KBM-7 (cell line): Measurements from ENCODE around the gene ADAMTSL1.

ENCODE experiments used
- DNase-seq: peaks from one replicate; pipeline ENCODE4 v3.0.0-alpha.2; 2015
- in situ Hi-C: fragments of 300-500 bp; cut with MboI; formaldehyde crosslinking; loops from 2 replicates; pipeline ENCODE4 v1.14.3; 2020; ENCODE audit warnings: low sequenced_read_pairs, low pct_unique_long_range_greater_than_20kb, mixed read lengths

ADAMTSL1 gene

GRCh38 chr9:18623221-18624079, 149.5 kb downstream of the ADAMTSL1 start:
- in situ Hi-C loops: no loop called here

GRCh38 chr9:18626046-18626698, 152.2 kb downstream of the ADAMTSL1 start:
- in situ Hi-C loops: no loop called here
- DNase-seq: no peak

More at GRCh38 chr9:18623221-18624079, 149.5 kb downstream of the ADAMTSL1 start:
- DNase-seq: no peak

GRCh38 chr9:18629136-18629535, 155.2 kb downstream of the ADAMTSL1 start:
- in situ Hi-C loops: no loop called here
- no peak for DNase-seq

GRCh38 chr9:18632632-18633403, 158.9 kb downstream of the ADAMTSL1 start:
- in situ Hi-C loops: no loop called here
- DNase-seq: no peak

GRCh38 chr9:18636781-18637180, 162.8 kb downstream of the ADAMTSL1 start:
- in situ Hi-C loops: no loop called here

GRCh38 chr9:18638371-18639249, 164.7 kb downstream of the ADAMTSL1 start:
- in situ Hi-C loops: no loop called here
- DNase-seq: no peak

More at GRCh38 chr9:18636781-18637180, 162.8 kb downstream of the ADAMTSL1 start:
- no peak for DNase-seq

- in situ Hi-C loops: no loop called here
- DNase-seq: no peak
Measured at GRCh38 chr9:18639911-18640310, 166.0 kb downstream of the ADAMTSL1 start.

- no peak for DNase-seq
- in situ Hi-C loops: no loop called here
Measured at GRCh38 chr9:18658804-18659705, 185.1 kb downstream of the ADAMTSL1 start.

GRCh38 chr9:18660001-18660400, 186.0 kb downstream of the ADAMTSL1 start:
- in situ Hi-C loops: no loop called here
- DNase-seq: no peak

- DNase-seq: no peak
- in situ Hi-C loops: no loop called here
Measured at GRCh38 chr9:18662320-18662719, 188.4 kb downstream of the ADAMTSL1 start.

- in situ Hi-C loops: no loop called here
- no peak for DNase-seq
Measured at GRCh38 chr9:18665947-18666346, 192.0 kb downstream of the ADAMTSL1 start.

GRCh38 chr9:18666348-18666747, 192.4 kb downstream of the ADAMTSL1 start:
- in situ Hi-C loops: no loop called here
- no peak for DNase-seq

- in situ Hi-C loops: no loop called here
- no peak for DNase-seq
Measured at GRCh38 chr9:18666986-18667772, 193.2 kb downstream of the ADAMTSL1 start.

GRCh38 chr9:18668944-18669343, 195.0 kb downstream of the ADAMTSL1 start:
- DNase-seq: no peak

GRCh38 chr9:18672706-18673105, 198.8 kb downstream of the ADAMTSL1 start:
- in situ Hi-C loops: no loop called here
- no peak for DNase-seq

More at GRCh38 chr9:18668944-18669343, 195.0 kb downstream of the ADAMTSL1 start:
- in situ Hi-C loops: no loop called here

- DNase-seq: no peak
- in situ Hi-C loops: no loop called here
Measured at GRCh38 chr9:18673179-18673578, 199.2 kb downstream of the ADAMTSL1 start.

- no peak for DNase-seq
- in situ Hi-C loops: no loop called here
Measured at GRCh38 chr9:18675332-18675731, 201.4 kb downstream of the ADAMTSL1 start.
